Choroid plexus epithelial cell (primary cell): ENCODE data around the gene RAD51AP2.
"Not testable (repeated sequence)": the region's sequence is repeated elsewhere in the genome, so short reads cannot be mapped to it uniquely, and the experiment has no call there.

Experiments
- DNase-seq: peaks from one replicate; pipeline ENCODE4 v3.0.0-alpha.2; 2010; ENCODE audit warnings: low read depth
- H3K4me3 ChIP-seq: 2 replicates; pipeline ENCODE4 v1.5.1; 2011; ENCODE audit warnings: low read depth, mild to moderate bottlenecking, control low read depth, low read length, moderate library complexity
- CTCF ChIP-seq: conservative IDR thresholded peaks from 2 replicates; pipeline ENCODE4 v1.5.1; 2011; ENCODE audit warnings: low read depth, mild to moderate bottlenecking, control low read depth, inconsistent platforms, low read length, moderate library complexity

Gene RAD51AP2

GRCh38 chr2:17519486-17519885 lies 1.2 kb upstream of the RAD51AP2 start:
- no peak overlapping the region for H3K4me3 ChIP-seq
- no peak for TF ChIP-seq CTCF
- DNase-seq = no peak

- H3K4me3 ChIP-seq = peak overlapping the region; percentile 60
- no peak for DNase-seq
- no peak for TF ChIP-seq CTCF
Measured at GRCh38 chr2:17517481-17518211, 594 bp downstream of the RAD51AP2 start.

- TF ChIP-seq CTCF = no peak
Measured at GRCh38 chr2:17515652-17516051, 2.6 kb downstream of the RAD51AP2 start.

GRCh38 chr2:17506736-17507616 lies 11.3 kb downstream of the RAD51AP2 start:
- TF ChIP-seq CTCF = no peak
- H3K4me3 ChIP-seq = no peak overlapping the region
- no peak for DNase-seq

More at GRCh38 chr2:17515652-17516051, 2.6 kb downstream of the RAD51AP2 start:
- DNase-seq = no peak
- no peak overlapping the region for H3K4me3 ChIP-seq

GRCh38 chr2:17497718-17498117 lies 20.5 kb downstream of the RAD51AP2 start:
- no peak for TF ChIP-seq CTCF
- no peak for DNase-seq
- H3K4me3 ChIP-seq = no peak overlapping the region

GRCh38 chr2:17495590-17495989 lies 22.6 kb downstream of the RAD51AP2 start:
- no peak overlapping the region for H3K4me3 ChIP-seq
- no peak for TF ChIP-seq CTCF
- no peak for DNase-seq

- H3K4me3 ChIP-seq, DNase-seq: not testable (repeated sequence)
Measured at GRCh38 chr2:17490165-17490564, 28.1 kb downstream of the RAD51AP2 start.

GRCh38 chr2:17488610-17489009 lies 29.6 kb downstream of the RAD51AP2 start:
- not testable (repeated sequence) for H3K4me3 ChIP-seq, DNase-seq
